RKO (cell line): Measurements from ENCODE around the gene ASB2.

Experiments used
- DNase-seq: peaks from one replicate; pipeline ENCODE4 v3.0.0-alpha.2; 2016; ENCODE audit warnings: low spot score

The ASB2 gene

DNA sequence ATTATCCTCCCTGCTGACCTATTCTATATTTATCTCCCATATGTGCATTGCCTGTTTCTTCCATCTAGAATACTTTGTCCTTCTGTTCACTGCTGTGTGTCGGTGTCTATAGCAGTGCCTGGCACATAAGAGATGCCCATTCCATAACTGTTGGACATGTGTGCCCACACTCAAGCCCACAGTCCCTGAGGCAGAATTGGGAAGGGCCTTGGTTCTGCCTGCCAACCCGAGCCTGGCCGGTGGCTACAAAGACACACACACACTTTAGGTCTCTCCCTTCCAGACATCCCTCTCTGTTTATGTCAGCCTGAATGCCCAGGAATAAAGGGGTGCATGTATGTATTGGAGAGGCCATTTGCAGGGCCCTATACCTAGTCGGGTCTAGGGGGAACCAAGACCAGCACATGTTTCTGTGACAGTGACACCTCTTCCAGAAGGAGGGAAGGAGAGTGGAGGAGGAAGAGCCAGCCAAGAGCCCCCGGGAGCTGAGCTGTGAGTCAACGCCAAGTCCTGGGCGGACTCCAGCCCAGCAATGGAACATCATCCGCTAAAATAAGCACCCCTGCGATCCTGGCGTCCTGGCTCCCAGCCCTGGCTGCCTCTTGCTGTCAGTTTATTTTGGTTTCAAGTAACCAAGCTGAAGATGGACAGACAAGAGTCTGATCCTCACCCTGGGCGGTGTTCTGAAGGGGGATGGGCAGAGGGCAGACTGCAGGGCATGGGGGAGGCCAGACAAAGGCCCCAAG is 4.3 kb upstream of the ASB2 start:
- DNase-seq, result no peak

- no peak for DNase-seq
These were observed 2.4 kb upstream of the ASB2 start for GRCh38 chr14:93978735-93979134.

GRCh38 chr14:93977790-93978581 is 1.6 kb upstream of the ASB2 start:
- DNase-seq, result no peak

DNA sequence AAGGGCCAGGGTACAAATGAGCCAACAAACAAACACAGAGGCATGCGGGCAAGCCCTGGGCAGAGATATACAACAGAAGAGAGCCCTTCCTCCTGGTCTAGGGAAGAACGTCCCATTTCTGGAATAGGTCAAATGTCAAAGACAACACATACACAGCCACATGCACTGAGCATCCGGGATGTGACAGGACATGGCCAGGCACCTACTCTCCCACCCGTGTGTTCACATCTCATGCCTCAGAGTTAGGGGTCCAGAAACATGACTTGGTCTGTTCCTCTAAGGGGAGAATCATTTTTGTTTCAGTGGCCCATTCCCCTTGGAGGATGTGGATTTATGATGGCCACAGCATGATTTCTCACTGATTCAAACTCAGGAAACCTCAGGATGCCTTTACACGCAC is 801 bp upstream of the ASB2 start:
- no peak for DNase-seq

DNA sequence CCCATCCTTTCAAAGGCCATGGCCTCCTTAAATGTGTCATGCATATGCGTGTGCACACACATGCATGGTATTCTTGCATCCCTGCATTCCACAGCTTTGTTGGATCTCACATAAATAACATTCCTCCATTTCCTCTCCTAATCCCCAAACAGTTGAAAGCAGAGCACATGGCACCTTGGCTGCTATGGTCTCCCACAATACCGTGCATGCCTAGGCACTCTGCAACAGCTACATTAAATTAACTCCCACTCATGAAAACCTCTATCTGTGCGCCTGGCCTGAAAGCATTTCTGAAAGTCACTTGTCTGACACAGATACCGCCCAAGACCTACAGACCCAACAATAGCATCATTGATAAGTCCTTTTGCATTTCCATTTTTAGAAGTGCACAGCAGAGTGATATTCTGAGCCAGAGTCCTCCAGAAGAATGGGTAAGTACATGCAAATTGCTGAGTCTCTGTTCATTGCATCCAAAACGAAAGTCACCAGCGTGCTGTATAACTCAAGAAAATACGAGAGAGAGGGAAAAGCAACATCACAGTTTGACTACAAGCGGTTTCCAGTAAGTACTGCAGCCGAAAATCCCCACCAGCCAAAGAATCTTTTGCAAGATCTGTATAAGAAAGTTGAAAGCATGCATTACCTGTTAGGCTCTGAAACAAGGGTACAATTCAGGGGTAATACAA is 436 bp downstream of the ASB2 start:
- DNase-seq, result no peak

- no peak for DNase-seq
These were observed 1.5 kb downstream of the ASB2 start for GRCh38 chr14:93974833-93975232.

- no peak for DNase-seq
These were observed 2.1 kb downstream of the ASB2 start for GRCh38 chr14:93974299-93974698.

DNA sequence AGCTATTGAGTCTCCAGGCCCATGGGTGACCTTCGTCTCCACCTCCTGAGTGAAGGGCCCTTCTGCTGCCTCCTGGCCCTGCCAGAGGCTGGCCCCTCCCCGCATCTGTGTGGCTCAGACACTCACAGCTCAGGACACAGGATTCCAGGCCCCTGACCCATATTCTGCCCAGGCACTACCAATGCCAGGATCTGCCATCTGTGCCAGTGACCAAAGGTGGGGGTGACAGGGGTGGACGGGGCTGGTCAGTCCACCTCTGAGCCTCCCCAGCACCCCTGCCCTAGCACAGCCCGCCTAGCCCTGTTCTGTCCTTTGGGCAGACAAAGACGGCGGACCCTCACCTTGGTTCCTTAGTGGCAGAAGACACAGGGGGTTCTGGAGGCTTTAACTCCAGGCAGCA is 2.8 kb downstream of the ASB2 start:
- no peak for DNase-seq

DNA sequence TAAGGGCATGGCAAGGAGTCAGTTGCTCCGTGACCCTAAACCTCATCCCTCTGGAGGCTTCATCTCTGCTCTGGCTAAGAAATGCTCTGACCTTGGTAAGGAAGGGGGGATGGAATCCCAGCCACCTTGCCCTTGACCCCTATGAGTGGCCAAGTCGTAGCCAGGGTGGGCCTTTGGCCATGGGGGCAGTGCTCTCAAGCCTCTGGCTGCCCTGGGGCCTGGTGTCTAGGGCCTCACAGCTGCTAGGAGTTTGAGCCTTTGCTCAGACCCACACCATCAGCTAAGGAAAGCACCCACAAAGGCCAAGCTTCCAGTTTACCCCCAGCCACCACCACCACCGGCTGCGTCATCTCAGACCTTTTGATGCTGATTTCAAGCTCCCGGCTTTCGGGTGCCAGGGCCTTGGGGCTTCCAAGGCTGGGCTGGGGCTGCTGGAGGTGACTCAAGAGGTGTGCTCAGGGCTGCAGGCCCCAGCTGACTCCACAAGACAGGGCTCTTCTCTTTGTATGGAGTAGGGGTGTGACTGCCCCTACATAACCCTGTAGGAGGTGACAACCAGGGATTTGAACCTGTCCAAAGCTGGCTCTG is 3.7 kb downstream of the ASB2 start:
- DNase-seq, result no peak

- no peak for DNase-seq
These were observed 4.7 kb downstream of the ASB2 start for GRCh38 chr14:93971635-93972027.

GRCh38 chr14:93970965-93971634 is 5.3 kb downstream of the ASB2 start:
- DNase-seq, result no peak

DNA sequence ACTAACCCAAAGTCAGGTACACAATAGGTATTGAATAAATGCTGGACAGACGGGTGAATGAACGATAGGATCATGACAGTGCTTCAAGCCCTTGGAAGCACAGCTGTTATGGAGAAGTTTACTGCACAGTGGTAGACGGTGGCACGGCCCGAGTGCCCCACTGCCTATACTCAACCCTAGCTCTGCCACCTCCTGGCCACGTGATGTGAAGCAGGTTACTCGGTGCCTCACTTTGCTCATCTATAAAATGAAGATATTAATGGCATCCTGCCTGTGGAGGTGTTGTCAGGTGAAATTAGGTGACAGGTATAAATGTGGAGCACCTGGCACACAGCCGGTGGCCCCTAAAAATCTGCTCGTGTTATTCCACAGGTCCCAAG is 5.8 kb downstream of the ASB2 start:
- no peak for DNase-seq

DNA sequence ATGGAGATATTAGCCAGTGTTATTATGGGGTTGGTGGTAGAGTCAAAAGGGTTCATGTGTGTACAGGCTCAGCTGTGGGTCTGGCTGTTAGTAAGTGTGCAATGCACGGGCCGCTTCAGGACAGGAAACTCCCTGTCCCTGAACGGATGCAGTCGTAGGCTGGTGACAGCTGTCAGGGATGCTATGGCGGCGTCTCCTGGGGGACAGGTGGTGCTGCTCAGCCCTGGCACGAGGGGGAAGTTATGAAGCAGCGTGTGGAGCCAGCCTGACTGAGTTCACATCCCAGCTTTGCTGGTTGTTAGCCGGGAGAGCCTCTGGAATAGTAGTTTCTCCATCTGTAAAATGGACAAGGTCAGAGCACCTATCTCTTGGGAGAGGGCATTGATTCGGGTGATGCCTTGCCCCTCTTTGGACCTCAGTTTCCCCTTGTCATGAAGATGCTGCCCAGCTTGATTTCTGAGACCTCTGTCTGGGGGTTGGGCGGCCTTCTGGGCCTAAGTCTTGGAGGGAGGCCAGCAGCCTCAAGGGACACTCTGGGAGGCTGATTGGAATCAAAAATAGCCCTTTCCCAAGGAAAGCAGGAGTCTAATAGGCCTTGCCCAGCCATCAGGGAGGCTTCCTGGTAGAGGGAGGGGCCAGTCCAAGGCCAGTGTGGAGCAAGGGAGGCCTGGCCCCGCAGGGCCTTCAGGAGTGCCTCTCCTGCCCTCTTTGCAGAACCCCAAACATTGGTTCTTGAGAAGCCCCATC is 7.1 kb downstream of the ASB2 start:
- DNase-seq, result no peak

DNA sequence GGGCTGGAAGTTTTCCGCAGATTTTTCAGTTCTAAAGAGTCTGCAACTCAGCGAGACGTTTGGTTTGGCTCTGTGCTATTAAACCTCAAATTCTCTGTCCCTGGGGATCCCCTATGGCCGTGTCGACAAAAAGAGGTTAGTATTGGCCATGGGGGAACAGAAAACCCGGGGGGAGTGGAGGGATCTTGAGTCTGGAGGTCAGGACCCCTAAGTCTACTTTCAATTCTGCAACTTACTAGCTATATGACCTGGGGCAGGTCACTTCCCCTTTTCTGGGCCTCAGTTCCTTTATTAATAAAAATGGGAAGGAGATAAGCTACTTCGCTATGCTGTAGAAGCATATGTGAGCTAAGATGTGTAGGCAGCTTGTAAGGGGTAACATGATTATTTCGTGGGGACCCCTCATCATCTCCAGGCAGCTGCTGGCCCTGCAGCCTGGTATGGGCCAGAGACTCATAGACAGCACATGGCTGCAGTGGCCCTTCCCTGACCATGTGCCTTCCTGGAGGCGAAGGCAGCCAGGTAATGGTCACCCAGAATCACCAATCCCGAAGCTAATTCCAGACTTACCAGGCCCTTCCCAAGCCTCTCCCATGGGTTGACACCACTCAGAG is 8.6 kb downstream of the ASB2 start:
- no peak for DNase-seq

GRCh38 chr14:93965946-93966474 is 10.4 kb downstream of the ASB2 start:
- DNase-seq, result no peak

GRCh38 chr14:93965287-93965821 is 11.0 kb downstream of the ASB2 start:
- DNase-seq, result peak; percentile 18

- DNase-seq, result no peak
These were observed 11.5 kb downstream of the ASB2 start for GRCh38 chr14:93964820-93965286.

DNA sequence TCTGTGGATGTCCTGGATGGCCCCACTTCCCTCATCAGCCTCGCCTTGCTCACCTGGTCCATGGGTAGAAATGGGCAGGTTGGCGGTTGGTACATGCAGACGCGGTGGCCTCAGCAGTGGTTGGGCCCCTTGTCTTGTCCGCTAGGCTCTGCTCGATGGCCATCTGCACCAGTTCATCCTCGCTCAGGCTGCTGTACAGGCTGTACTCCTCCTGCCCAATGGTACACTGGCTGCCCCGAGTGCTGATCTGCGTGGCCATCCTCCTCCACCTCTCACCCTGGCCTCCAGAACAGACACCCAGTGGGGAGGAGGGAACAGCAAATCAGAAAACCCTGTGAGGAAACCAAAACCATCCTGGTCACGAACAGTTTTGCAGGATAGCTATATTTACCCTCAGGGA is 12.1 kb downstream of the ASB2 start:
- DNase-seq, result no peak

DNA sequence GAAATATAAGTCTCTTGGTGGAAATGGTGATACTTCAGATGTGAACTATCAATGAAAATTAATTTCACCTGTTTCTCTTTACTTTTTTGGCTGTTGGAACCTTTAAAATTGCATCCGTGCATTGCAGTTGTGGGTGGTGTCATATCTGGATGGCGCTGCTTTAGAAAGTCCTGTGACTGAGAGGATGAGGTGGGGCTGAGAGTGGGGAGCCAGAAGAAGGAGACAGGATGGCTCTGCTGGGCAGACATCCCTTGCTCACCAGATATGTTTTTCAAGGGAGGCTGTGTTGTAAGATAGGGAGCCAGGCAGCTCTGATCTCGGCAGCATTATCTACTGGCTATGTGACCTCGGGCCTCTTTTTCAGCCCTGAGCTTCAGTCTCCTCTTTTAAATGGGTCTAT is 12.7 kb downstream of the ASB2 start:
- DNase-seq, result no peak
